SK-N-SH treated with all-trans-retinoic acid at 6 μM for 48 hours (cell line): ENCODE results near the gene ATP2C1.

ENCODE experiments used
- ARNTL ChIP-seq: fragments of 450-650 bp; formaldehyde crosslinking; IDR thresholded peaks from 2 replicates; pipeline ENCODE4 v1.5.0; 2020; ENCODE audit warnings: low read depth, mild to moderate bottlenecking, moderate library complexity, borderline replicate concordance
- CREB5 ChIP-seq: fragments of 250-450 bp; sonication (Bioruptor Pico); IDR thresholded peaks from 2 replicates; pipeline ENCODE4 v1.5.1; 2020; ENCODE audit warnings: low read depth, mild to moderate bottlenecking, moderate library complexity
- PATZ1 ChIP-seq: fragments of 250-450 bp; sonication (Bioruptor Pico); IDR thresholded peaks from 2 replicates; pipeline ENCODE4 v1.8.0; 2020; ENCODE audit warnings: mild to moderate bottlenecking, moderate library complexity, borderline replicate concordance
- TCF4 ChIP-seq: fragments of 250-450 bp; sonication (Bioruptor Pico); IDR thresholded peaks from 2 replicates; pipeline ENCODE4 v1.8.0; 2021; ENCODE audit warnings: mild to moderate bottlenecking, moderate library complexity, borderline replicate concordance
- ZC3H10 ChIP-seq: fragments of 250-450 bp; sonication (Bioruptor Pico); IDR thresholded peaks from 2 replicates; pipeline ENCODE4 v1.5.1; 2021; ENCODE audit warnings: mild to moderate bottlenecking, moderate library complexity
- ZFP3 ChIP-seq: fragments of 250-450 bp; sonication (Bioruptor Pico); IDR thresholded peaks from 2 replicates; pipeline ENCODE4 v1.5.0; 2020; ENCODE audit warnings: mild to moderate bottlenecking, moderate library complexity
- ZNF8 ChIP-seq: fragments of 450-650 bp; formaldehyde crosslinking; IDR thresholded peaks from 2 replicates; pipeline ENCODE4 v1.5.0; 2020; ENCODE audit warnings: mild to moderate bottlenecking, moderate library complexity
- TF ChIP-seq, protein P1 (sequence below): fragments of 250-450 bp; sonication (Bioruptor Pico); IDR thresholded peaks from 2 replicates; pipeline ENCODE4 v1.5.1; 2021; ENCODE audit warnings: mild to moderate bottlenecking, moderate library complexity

DNA sequence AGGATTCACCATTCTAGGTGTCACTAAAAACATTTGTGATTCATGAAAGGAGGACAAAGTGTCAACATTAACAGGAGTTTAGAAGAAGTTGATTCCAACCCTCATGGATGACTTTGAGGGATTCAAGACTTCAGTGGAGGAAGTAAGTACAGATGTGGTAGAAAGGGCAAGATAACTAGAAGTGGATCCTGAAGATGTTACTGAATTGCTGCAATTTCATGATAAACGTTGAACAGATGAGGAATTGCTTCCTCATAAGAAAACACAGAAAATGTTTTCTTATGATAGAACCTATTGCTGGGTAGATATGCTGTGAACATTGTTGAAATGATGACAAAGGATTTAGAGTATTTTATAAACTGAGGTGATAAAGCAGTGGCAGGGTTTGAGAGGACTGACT, 23.5 kb upstream of the ATP2C1 start:
- TF ChIP-seq, protein P1, sequence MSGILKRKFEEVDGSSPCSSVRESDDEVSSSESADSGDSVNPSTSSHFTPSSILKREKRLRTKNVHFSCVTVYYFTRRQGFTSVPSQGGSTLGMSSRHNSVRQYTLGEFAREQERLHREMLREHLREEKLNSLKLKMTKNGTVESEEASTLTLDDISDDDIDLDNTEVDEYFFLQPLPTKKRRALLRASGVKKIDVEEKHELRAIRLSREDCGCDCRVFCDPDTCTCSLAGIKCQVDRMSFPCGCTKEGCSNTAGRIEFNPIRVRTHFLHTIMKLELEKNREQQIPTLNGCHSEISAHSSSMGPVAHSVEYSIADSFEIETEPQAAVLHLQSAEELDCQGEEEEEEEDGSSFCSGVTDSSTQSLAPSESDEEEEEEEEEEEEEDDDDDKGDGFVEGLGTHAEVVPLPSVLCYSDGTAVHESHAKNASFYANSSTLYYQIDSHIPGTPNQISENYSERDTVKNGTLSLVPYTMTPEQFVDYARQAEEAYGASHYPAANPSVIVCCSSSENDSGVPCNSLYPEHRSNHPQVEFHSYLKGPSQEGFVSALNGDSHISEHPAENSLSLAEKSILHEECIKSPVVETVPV (CRISPR knock-in tag) = no peak
- TF ChIP-seq TCF4 (CRISPR knock-in tag) (no peak), ZFP3 (CRISPR knock-in tag) (no peak), CREB5 (CRISPR knock-in tag) (no peak), ARNTL (CRISPR knock-in tag) (no peak), ZC3H10 (CRISPR knock-in tag) (no peak), PATZ1 (CRISPR knock-in tag) (no peak), ZNF8 (CRISPR knock-in tag) (no peak)
